Astrocyte (in vitro differentiated cells and primary cell): ENCODE measurements around the gene PER1.

Experiments used
- EZH2 ChIP-seq: IDR thresholded peaks from 2 replicates; pipeline ENCODE4 v1.6.1; 2012; ENCODE audit warnings: mild to moderate bottlenecking, low read length, inconsistent platforms; ENCODE audit not compliant: insufficient read depth
- TF ChIP-seq, protein P1 (sequence below): IDR thresholded peaks from 2 replicates; pipeline ENCODE4 v1.5.1; 2011; ENCODE audit warnings: low read depth, mild to moderate bottlenecking, inconsistent platforms, low read length, moderate library complexity; ENCODE audit not compliant: insufficient read depth

DNA sequence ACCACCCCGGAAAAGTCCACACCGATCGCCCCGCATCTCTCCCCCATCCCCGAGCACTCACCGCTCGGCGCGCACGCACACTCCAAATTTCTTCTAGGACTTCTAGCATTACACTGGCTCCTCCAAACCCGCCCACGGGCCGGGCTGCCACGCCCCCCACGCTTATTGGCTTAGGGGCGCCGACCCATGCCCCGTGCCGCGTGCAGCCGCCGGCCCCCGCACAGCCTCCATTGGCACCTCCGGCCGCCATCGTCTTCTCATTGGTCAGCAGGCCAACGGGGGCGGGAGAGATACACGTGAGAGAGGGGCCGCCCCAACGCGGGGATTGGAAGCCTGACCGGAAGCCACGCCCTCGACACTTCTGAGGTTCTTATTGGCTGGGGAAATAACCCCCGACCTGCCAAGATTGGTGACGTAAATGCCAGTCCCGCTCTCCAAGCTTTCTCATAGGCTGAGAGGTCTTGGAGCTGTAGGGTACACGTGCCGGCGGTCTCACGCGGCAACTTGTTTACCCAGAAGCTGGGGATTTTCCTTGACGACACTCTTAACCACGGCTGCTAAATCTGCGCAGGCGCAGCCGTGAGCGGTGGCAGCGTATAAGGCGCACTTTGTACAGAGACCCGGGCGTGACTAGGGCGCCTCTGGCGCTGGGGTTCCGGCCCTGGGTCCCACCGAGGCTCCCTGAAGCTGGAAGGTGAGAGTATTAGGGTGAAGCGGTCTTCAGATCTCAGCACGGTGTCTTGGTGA lies 4.2 kb upstream of the PER1 start:
- TF ChIP-seq, protein P1, sequence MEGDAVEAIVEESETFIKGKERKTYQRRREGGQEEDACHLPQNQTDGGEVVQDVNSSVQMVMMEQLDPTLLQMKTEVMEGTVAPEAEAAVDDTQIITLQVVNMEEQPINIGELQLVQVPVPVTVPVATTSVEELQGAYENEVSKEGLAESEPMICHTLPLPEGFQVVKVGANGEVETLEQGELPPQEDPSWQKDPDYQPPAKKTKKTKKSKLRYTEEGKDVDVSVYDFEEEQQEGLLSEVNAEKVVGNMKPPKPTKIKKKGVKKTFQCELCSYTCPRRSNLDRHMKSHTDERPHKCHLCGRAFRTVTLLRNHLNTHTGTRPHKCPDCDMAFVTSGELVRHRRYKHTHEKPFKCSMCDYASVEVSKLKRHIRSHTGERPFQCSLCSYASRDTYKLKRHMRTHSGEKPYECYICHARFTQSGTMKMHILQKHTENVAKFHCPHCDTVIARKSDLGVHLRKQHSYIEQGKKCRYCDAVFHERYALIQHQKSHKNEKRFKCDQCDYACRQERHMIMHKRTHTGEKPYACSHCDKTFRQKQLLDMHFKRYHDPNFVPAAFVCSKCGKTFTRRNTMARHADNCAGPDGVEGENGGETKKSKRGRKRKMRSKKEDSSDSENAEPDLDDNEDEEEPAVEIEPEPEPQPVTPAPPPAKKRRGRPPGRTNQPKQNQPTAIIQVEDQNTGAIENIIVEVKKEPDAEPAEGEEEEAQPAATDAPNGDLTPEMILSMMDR, result no peak
- TF ChIP-seq EZH2, result no peak
